OCI-LY1 (cell line): ENCODE data around the gene ARG2.
A peak's percentile ranks its signal among the peaks of the same experiment; 100 is the strongest.

Source experiments
- H2AFZ ChIP-seq: fragments of 200-600 bp; sonication (generic), shearing (Covaris generic); 2 replicates; pipeline ENCODE4 v1.6.0; 2014; ENCODE audit warnings: antibody characterized with exemption, mild to moderate bottlenecking, low read length
- H3F3A ChIP-seq: fragments of 200-600 bp; sonication (generic), shearing (Covaris generic); 2 replicates; pipeline ENCODE4 v1.6.0; 2014; ENCODE audit warnings: mild to moderate bottlenecking, antibody characterized with exemption, low read length, moderate library complexity; ENCODE audit not compliant: insufficient read depth
- H3K27ac ChIP-seq: fragments of 200-600 bp; sonication (generic); 2 replicates; pipeline ENCODE4 v1.5.1; 2014; ENCODE audit warnings: low read length, mixed run types, mild to moderate bottlenecking, low read depth; ENCODE audit not compliant: poor library complexity, severe bottlenecking
- H3K27me3 ChIP-seq: fragments of 200-600 bp; sonication (generic); 2 replicates; pipeline ENCODE4 v1.6.0; 2014; ENCODE audit warnings: antibody characterized with exemption, mild to moderate bottlenecking, low read length, moderate library complexity; ENCODE audit not compliant: insufficient read depth
- H3K36me3 ChIP-seq: fragments of 200-600 bp; sonication (generic); 2 replicates; pipeline ENCODE4 v1.6.1; 2014; ENCODE audit warnings: mild to moderate bottlenecking, antibody characterized with exemption, low read length, moderate library complexity, mixed read lengths; ENCODE audit not compliant: insufficient read depth
- H3K4me1 ChIP-seq: fragments of 200-600 bp; sonication (generic); 2 replicates; pipeline ENCODE4 v1.5.1; 2014; ENCODE audit warnings: mild to moderate bottlenecking, low read length, moderate library complexity; ENCODE audit not compliant: insufficient read depth, severe bottlenecking
- H3K4me2 ChIP-seq: fragments of 200-600 bp; sonication (generic), shearing (Covaris generic); 2 replicates; pipeline ENCODE4 v1.6.1; 2014; ENCODE audit warnings: low read length
- H3K4me3 ChIP-seq: fragments of 200-600 bp; sonication (generic); 2 replicates; pipeline ENCODE4 v1.5.1; 2014; ENCODE audit warnings: low read length, low read depth, mild to moderate bottlenecking, mixed read lengths; ENCODE audit not compliant: poor library complexity, severe bottlenecking
- H3K79me2 ChIP-seq: fragments of 200-600 bp; shearing (Covaris generic); 2 replicates; pipeline ENCODE4 v1.6.1; 2016; ENCODE audit warnings: mixed run types, low read length, mixed read lengths; ENCODE audit not compliant: insufficient read depth
- H3K9ac ChIP-seq: fragments of 200-600 bp; sonication (generic), shearing (Covaris generic); 2 replicates; pipeline ENCODE4 v1.6.1; 2014; ENCODE audit warnings: mild to moderate bottlenecking, low read length, mixed read lengths
- H3K9me2 ChIP-seq: fragments of 200-600 bp; sonication (generic), shearing (Covaris generic); 2 replicates; pipeline ENCODE4 v1.6.1; 2014; ENCODE audit warnings: low read depth, mild to moderate bottlenecking, low read length, mixed read lengths
- H3K9me3 ChIP-seq: fragments of 200-600 bp; shearing (Covaris generic); 2 replicates; pipeline ENCODE4 v1.6.1; 2014; ENCODE audit warnings: low read length, mixed read lengths
- H4K20me1 ChIP-seq: fragments of 200-600 bp; sonication (generic), shearing (Covaris generic); 2 replicates; pipeline ENCODE4 v1.6.0; 2016; ENCODE audit warnings: mild to moderate bottlenecking, low read length; ENCODE audit not compliant: insufficient read depth
- EZH2 ChIP-seq: fragments of 200-600 bp; sonication (generic), shearing (Covaris generic); IDR thresholded peaks from 2 replicates; pipeline ENCODE4 v1.8.0; 2017; ENCODE audit warnings: borderline replicate concordance, mixed run types, mild to moderate bottlenecking, antibody characterized with exemption, low read length, moderate library complexity, mixed read lengths
- TF ChIP-seq, protein P1 (sequence below): fragments of 200-600 bp; sonication (generic), shearing (Covaris generic); IDR thresholded peaks from 2 replicates; pipeline ENCODE4 v1.5.1; 2017; ENCODE audit warnings: mild to moderate bottlenecking, antibody characterized with exemption, low read length, moderate library complexity, mixed read lengths

ARG2 gene

DNA sequence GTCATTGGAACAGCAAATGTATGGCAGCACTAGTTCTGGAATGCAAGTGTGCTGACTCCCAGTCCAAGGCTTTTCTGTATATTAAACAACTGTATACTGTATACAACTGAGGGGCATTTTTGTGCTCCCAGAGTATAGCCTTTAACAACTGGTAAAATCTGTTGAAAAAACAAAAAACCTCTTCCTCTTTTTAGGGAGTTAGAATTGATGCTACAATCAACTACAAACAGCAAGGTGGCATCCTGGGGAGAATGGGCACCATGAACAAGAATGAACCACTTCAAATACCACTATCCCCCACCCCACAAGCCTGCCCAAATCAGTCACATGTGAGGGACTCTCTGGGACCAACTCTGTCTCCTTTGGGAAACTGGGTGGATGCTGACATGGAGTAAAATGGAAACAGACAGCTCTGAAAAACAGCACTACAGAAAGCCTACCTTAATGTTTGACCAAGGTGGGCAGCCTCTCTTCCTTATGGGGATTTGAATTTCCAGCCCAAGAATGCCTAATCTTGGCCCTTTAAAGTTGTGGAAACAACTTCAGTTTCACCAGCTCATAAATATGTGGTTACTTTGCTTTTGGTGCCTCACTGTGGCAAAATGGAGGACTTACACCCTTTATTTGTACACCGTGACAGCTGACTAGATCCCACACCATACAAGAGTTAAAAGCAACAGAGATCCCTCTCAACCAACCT is 47.2 kb downstream of the ARG2 start:
- Histone ChIP-seq H3K9me2 (no peaks in the 10 kb centered on the region), H3K27me3 (no peaks in the 10 kb centered on the region), H3F3A (no peaks in the 10 kb centered on the region), H3K79me2 (peaks cover 38% of the 10 kb centered on the region; the same call in 1 of the 2 replicates), H4K20me1 (no peaks in the 10 kb centered on the region), H3K9ac (no peak overlapping the region), H2AFZ (no peak overlapping the region), H3K9me3 (no peaks in the 10 kb centered on the region), H3K4me3 (no peak overlapping the region), H3K27ac (no peak overlapping the region), H3K4me1 (peaks cover 14% of the 10 kb centered on the region), H3K36me3 (no peaks in the 10 kb centered on the region), H3K4me2 (no peak overlapping the region)
- TF ChIP-seq EZH2: no peak
- TF ChIP-seq, protein P1, sequence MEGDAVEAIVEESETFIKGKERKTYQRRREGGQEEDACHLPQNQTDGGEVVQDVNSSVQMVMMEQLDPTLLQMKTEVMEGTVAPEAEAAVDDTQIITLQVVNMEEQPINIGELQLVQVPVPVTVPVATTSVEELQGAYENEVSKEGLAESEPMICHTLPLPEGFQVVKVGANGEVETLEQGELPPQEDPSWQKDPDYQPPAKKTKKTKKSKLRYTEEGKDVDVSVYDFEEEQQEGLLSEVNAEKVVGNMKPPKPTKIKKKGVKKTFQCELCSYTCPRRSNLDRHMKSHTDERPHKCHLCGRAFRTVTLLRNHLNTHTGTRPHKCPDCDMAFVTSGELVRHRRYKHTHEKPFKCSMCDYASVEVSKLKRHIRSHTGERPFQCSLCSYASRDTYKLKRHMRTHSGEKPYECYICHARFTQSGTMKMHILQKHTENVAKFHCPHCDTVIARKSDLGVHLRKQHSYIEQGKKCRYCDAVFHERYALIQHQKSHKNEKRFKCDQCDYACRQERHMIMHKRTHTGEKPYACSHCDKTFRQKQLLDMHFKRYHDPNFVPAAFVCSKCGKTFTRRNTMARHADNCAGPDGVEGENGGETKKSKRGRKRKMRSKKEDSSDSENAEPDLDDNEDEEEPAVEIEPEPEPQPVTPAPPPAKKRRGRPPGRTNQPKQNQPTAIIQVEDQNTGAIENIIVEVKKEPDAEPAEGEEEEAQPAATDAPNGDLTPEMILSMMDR: peak; percentile 75

DNA sequence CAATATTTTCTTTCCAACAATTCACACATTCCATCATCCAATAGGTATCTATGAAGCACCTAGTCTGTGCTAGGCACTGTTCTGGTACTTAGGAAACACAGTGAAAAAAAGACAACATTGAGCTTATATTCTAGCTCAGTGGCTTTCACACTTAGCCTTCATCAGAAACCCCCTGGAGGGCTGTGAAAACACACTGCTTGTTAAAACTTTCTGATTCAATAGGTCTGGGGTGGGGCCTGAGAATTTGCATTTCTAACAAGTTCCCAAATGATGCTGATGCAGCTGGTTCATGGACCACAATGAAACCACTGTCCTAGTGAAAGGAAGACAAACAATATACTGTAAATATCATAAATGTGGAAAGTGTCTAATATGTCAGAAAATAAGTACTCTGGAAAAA is 48.8 kb downstream of the ARG2 start:
- no peaks in the 10 kb centered on the region for H4K20me1 ChIP-seq

DNA sequence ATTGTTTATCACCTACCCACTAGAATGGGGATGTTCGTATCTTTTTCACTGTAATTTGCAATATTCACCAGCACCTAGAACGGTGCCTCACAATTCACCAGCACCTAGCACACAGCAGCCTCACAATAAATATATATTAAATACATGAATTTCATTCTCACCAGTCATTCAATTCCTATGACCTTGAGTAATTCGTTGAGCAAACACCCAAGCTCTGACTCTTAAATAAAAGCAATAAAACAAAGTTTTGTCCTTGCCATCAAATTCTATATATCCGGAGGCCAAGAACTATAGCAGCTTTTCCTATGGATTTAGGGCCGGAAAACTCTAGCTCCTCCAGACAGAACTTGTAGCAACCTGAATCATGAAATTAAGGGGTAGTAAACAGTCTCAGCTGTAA is 53.7 kb downstream of the ARG2 start:
- Histone ChIP-seq H2AFZ (no peak overlapping the region), H3K4me2 (peak overlapping the region; percentile 99), H3K27ac (no peak overlapping the region), H3K4me1 (peaks cover 29% of the 10 kb centered on the region), H3K27me3 (no peaks in the 10 kb centered on the region), H3K36me3 (peaks cover 22% of the 10 kb centered on the region), H3K9ac (peak overlapping the region; percentile 84), H3F3A (no peaks in the 10 kb centered on the region; the same call in 1 of the 2 replicates), H4K20me1 (0 out of 2 replicates have a peak, but pooled peaks cover 3% of the 10 kb centered on the region), H3K9me3 (no peaks in the 10 kb centered on the region), H3K9me2 (no peaks in the 10 kb centered on the region), H3K79me2 (peaks cover 29% of the 10 kb centered on the region), H3K4me3 (peak overlapping the region; percentile 81)
- TF ChIP-seq EZH2: no peak
- TF ChIP-seq, protein P1: no peak

More for the DNA sequence above, 48.8 kb downstream of the ARG2 start:
- no peak overlapping the region for H3K4me3 ChIP-seq
- no peaks in the 10 kb centered on the region for H3K9me3 ChIP-seq
- peaks cover 51% of the 10 kb centered on the region for H3K79me2 ChIP-seq
- H3F3A ChIP-seq: no peaks in the 10 kb centered on the region
- no peaks in the 10 kb centered on the region for H3K27me3 ChIP-seq
- no peaks in the 10 kb centered on the region for H3K9me2 ChIP-seq
- peaks cover 25% of the 10 kb centered on the region for H3K4me1 ChIP-seq
- H3K27ac ChIP-seq: no peak overlapping the region
- TF ChIP-seq, protein P1: no peak
- no peak for TF ChIP-seq EZH2
- H3K9ac ChIP-seq: no peak overlapping the region
- no peaks in the 10 kb centered on the region for H3K36me3 ChIP-seq
- H3K4me2 ChIP-seq: no peak overlapping the region
- H2AFZ ChIP-seq: no peak overlapping the region
